Measurements from ENCODE around the gene TRIP13. TPM values are rescaled to one million over a fixed set of nuclear protein-coding genes. Genes with fewer than 3 reads are reported as not detected.
A peak's percentile ranks its signal among the peaks of the same experiment; 100 is the strongest.
"Not testable (repeated sequence)": the region's sequence is repeated elsewhere in the genome, so short reads cannot be mapped to it uniquely, and the experiment has no call there.

TRIP13 gene
- total RNA-seq, 2 donors from 2014 or later = 0.88 to 1.1 TPM

DNA sequence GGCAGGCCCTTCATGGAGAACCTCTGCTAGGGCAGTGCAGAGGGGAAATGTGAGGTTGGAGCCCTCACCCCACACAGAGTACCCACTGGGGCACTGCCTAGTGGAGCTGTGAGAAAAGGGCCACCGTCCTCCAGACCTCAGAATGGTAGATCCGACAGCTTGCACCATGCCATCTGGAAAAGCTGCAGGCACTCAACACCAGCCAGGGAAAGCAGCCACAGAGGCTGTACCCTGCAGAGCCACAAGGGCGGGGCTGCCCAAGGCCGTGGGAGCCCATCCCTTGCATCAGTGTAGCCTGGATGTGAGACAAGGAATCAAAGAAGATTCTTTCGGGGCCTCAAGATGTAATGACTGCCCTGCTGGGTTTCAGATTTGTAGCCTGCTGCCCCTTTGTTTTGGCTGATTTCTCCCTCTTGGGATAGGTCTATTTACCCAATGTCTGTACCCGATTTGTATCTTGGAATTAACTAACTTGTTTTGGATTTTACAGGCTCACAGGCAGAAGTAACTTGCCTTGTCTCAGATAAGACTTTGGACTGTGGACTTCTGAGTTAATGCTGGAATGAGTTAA lies 25.3 kb upstream of the TRIP13 start:
- no peak for ATAC-seq
- intact Hi-C loops (cut with DNase I) = no loop called here
- DNase-seq = peak; percentile 12

DNA sequence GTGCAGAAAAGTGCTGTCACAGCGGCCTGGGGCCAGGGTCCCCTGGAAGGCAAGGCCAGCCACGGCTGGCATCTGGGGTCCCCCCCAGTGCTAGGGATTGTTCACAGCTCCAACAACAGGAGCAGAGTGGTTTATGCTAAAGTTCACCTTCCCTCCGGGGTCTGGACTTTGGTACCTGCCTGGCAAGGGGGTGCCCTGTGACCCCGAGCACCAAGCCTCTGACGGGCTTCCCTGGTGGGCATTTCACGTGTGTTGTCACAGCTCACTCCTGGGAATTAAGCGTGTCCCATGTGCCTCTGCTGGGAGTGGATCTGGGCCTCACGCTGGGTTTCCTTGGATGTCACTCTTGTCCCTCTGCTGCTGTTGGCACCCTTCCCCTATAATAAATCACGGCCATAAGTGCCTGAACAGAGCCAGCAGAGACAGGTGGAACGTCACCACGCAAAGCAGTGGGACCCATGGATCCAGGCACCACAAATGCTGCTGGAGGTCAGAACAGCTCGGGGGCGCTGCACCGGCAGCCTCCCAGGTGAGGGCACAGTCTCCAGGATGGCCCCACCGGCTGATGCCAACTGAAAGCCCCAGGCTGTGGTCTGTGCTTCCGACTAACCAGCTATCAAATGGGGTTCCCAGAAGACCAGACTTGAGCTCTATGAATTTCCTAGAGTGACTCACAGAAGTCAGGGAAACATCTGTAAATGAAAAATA lies 24.1 kb upstream of the TRIP13 start:
- ATAC-seq (no peak), DNase-seq (no peak)
- intact Hi-C loops (cut with DNase I) = no loop called here

DNA sequence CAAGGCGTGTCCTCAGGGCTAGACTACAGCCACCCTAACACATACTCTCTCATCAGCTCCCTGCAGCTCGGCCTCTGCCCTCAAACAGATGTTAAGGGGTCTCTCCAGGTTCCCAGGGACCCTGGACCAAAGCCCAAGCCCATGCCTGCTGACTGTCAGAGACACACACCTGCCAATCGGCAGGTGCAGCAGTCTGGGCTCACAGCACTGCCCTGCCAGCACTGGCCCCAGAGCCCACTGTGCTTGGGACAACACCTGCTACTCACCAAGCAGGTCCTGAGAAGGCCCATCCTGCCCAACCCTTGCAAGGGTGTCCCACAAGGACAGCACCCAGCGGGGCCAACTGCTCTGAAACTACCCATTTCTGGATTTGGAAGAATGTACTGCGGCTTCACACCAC lies 21.7 kb upstream of the TRIP13 start:
- ATAC-seq (no peak), DNase-seq (no peak)
- intact Hi-C loops (cut with DNase I) = no loop called here

DNA sequence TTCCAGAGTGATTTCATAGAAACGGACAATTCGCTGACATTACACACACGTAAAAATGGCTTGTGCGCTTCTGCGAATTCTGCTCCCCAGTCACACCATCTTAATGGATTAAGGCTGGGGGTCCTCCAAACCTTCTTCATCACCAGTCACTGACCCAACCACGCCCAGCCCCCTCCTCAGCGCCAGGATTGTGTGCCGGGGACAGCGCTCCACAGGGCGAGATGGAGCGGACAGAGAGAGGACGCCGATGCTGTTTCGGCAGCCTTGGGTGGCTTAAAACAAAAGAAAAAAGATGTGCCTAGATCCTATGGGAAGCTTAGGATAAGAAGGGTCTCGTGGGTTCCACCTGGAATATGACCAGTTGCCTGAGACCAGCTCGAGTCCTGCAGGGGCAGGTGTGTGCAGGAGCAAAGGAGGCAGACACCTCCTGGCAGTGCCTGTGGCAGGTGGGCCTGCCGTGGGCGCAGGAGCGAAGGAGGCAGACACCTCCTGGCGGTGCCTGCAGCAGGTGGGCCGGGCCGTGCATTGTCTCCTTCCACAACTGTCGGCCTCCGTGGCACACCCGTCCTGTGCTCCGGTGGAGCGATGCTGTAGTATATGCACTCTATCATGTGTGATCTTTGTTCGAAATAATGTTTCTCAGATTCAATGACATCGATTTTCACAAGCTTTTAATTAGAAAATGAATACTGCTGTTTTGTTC lies 20.9 kb upstream of the TRIP13 start:
- no peak for DNase-seq
- intact Hi-C loops (cut with DNase I) = no loop called here
- ATAC-seq = no peak

GRCh38 chr5:872301-872700 lies 20.4 kb upstream of the TRIP13 start:
- DNase-seq = no peak
- ATAC-seq = peak in 1 of 2 donors; percentile 15
- intact Hi-C loops (cut with DNase I) = no loop called here

DNA sequence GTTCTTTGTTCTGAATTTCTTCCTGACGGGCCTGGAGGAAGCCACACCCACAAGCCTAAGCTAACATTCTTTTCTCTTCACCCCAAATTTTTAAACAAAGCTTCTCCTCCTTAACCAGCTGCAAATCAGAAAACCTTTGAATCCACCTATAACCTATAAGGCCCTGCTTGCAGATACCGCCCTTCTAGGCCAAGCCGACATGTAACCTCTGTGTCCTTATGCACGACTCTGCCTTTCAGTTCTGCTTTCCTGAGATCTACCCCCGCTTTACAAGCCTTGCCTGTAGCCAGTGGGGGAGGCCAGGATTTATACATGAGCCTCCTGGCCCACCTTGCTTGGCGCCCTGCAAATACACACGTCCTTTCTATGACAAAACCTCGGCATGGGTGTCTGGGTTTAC lies 19.4 kb upstream of the TRIP13 start:
- DNase-seq (no peak), ATAC-seq (no peak)
- intact Hi-C loops (cut with DNase I) = no loop called here

GRCh38 chr5:875931-876330 lies 16.8 kb upstream of the TRIP13 start:
- ATAC-seq = no peak
- no peak for DNase-seq
- intact Hi-C loops (cut with DNase I) = no loop called here

- no peak for ATAC-seq
- no peak for DNase-seq
- intact Hi-C loops (cut with DNase I) = no loop called here
Observed at GRCh38 chr5:876398-877365, 16.0 kb upstream of the TRIP13 start.

- no peak for DNase-seq
- no peak for ATAC-seq
- intact Hi-C loops (cut with DNase I) = no loop called here
Observed at GRCh38 chr5:878125-878524, 14.6 kb upstream of the TRIP13 start.

DNA sequence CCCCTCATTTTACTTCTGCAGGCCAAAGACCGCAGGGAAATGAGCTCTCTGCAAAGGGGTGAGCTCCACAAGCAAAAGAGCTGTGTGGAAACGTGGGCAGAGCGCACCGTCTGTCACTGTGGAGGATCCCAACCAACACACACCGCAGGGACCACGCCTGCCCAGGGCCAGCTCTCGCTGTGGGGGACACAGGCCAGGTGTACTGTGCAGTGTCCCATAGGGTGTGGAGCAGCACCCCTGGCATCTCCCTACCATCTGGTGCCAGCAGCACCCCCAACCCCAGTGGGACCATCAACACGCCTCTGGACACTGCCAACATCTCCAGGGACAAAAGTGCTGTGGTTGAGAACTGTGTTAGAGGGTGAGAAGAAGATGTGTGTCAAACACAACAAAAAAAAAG lies 14.0 kb upstream of the TRIP13 start:
- intact Hi-C loops (cut with DNase I); DNase-seq: not testable (repeated sequence)
- peak in 1 of 2 donors; percentile 11 for ATAC-seq

- DNase-seq = no peak
- no peak for ATAC-seq
- intact Hi-C loops (cut with DNase I) = no loop called here
Observed at GRCh38 chr5:880816-881550, 11.7 kb upstream of the TRIP13 start.

DNA sequence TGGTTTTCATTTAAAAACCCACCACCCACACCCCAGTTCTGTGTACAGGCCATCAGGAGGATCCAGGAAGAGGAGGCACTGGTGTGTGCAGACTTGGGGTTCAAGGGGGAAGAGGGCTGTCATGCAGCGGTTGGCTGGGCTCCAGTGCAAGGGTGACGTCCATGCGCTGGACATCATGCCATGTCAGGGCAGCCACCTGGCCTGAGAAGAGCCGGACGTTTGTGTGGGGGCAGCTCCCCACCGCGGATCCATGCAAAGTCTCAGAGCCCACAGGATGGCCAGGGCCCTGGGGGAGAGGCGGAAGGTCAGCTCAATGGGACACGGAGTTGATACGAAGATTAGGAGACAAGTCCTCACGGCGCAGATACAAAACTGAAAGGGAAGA lies 11.1 kb upstream of the TRIP13 start:
- intact Hi-C loops (cut with DNase I) = no loop called here
- no peak for ATAC-seq

GRCh38 chr5:882253-883183 lies 10.2 kb upstream of the TRIP13 start:
- ATAC-seq (no peak), DNase-seq (no peak)
- intact Hi-C loops (cut with DNase I) = no loop called here

More for the DNA sequence above, 11.1 kb upstream of the TRIP13 start:
- no peak for DNase-seq

- ATAC-seq = no peak
- DNase-seq = no peak
- intact Hi-C loops (cut with DNase I) = no loop called here
Observed at GRCh38 chr5:883475-884181, 9.1 kb upstream of the TRIP13 start.

DNA sequence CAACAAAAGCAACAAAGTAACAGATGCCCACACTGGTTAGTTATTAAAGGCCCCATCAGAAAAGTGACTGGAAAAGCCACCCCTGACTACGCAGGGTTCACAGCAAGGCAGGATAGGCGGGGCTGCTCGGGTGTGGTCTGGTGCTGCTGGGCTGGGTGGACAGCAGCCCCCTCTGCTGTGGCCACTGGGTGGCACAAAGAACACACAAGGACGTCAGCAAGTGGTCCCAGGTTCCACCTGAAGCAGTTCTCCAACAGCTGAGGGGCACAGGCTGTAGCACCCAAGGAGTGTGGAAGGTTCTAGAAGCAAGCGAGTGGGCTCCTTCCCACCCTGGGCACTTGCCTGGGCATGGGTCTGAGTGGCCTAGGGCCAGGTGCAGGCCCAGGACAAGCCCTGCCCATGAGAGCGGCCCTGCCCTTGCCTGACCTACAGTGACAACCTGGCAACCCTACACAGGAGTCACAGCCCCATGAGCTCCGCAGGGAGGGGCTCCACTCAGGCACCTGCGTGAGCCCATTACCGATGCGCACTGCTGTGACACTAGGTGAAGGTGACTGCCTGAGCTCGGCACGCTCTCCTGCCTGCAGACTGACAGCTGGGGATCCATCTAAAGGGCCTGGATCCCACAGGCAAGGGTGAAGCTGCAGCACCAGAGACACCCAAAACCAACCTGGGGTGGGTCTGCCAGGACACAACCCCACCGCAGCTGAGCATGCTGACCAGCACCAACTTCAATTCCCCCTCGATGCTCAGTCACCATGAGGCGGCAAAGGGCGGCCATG lies 8.1 kb upstream of the TRIP13 start:
- DNase-seq = no peak
- intact Hi-C loops (cut with DNase I) = no loop called here
- no peak for ATAC-seq

GRCh38 chr5:885127-885442 lies 7.6 kb upstream of the TRIP13 start:
- ATAC-seq = no peak
- intact Hi-C loops (cut with DNase I) = no loop called here
- no peak for DNase-seq

GRCh38 chr5:885529-885928 lies 7.2 kb upstream of the TRIP13 start:
- DNase-seq (peak; percentile 77), ATAC-seq (peak; percentile 89 to 95)
- intact Hi-C loops (cut with DNase I) = no loop called here

Measured in left cardiac atrium (tissue), 4 donors.